ENCODE results near the gene SH3RF3.

DNA sequence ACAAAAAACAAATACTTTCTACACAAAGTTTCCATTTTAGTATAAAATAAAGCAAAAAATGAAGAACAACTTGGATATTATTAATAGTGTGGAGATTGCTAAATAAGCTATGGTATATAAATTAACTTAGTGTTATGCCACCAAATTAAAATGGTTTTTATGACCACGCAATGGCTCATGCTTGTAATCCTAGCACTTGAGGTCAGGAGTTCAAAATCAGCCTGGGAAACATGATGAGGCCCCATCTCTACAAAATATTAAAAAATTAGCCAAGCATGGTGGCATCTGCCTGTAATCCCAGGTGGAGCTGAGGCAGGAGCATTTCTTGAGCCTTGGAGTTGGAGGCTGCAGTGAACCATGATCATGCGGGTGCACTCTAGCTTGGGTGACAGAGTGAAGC lies 108.8 kb downstream of the SH3RF3 start:
- TF ChIP-seq CTCF (IDR thresholded peaks at IDR 0.05; ENCODE audit: insufficient read depth, low read depth, low read length) (no peak), EZH2 (IDR thresholded peaks at IDR 0.05; ENCODE audit: insufficient read depth, low read length) (no peak)
